MCF 10A (cell line): Measurements from ENCODE around the gene PIGO. TPM values are rescaled to one million over a fixed set of nuclear protein-coding genes. Genes with fewer than 3 reads are reported as not detected.

Source experiments
- BruUV-seq: library from RNA; stranded (reverse); fragments of 400-500 nt; replicated peaks from 2 replicates; lab custom pipeline; 2021; lab: Mats Ljungman, UMichigan
- CTCF ChIA-PET: fragments of 300-600 bp; sonication (Branson Sonifier 250); formaldehyde crosslinking; extraction: SDS; loops from one replicate; lab custom pipeline; 2021; ENCODE audit warnings: antibody characterized with exemption, inconsistent platforms; lab: Yijun Ruan, JAX
- POLR2A ChIA-PET: fragments of 300-600, 350-650 bp; sonication (Branson Sonifier 250); formaldehyde crosslinking; extraction: SDS; loops from one replicate; lab custom pipeline; 2020; ENCODE audit warnings: antibody characterized with exemption, inconsistent platforms; lab: Yijun Ruan, JAX
- DNase-seq: peaks from one replicate; pipeline ENCODE4 v3.0.0-alpha.2; 2018; ENCODE audit not compliant: unreplicated experiment
- H3K27ac Mint-ChIP-seq: one replicate; pipeline ENCODE4 v1.8.0; 2022; ENCODE audit warnings: mild to moderate bottlenecking, low read depth, mixed read lengths; ENCODE audit not compliant: unreplicated experiment
- H3K27me3 Mint-ChIP-seq: one replicate; pipeline ENCODE4 v1.8.0; 2022; ENCODE audit warnings: mixed read lengths; ENCODE audit not compliant: insufficient read depth, unreplicated experiment
- H3K36me3 Mint-ChIP-seq: one replicate; pipeline ENCODE4 v1.8.0; 2022; ENCODE audit warnings: mild to moderate bottlenecking, moderate library complexity, mixed read lengths; ENCODE audit not compliant: insufficient read depth, unreplicated experiment
- H3K4me1 Mint-ChIP-seq: one replicate; pipeline ENCODE4 v1.8.0; 2022; ENCODE audit warnings: mixed read lengths; ENCODE audit not compliant: insufficient read depth, unreplicated experiment
- H3K4me3 Mint-ChIP-seq: one replicate; pipeline ENCODE4 v1.8.0; 2022; ENCODE audit warnings: mild to moderate bottlenecking, moderate library complexity, mixed read lengths; ENCODE audit not compliant: unreplicated experiment
- H3K9me3 Mint-ChIP-seq: one replicate; pipeline ENCODE4 v1.8.0; 2022; ENCODE audit warnings: mixed read lengths; ENCODE audit not compliant: unreplicated experiment
- CTCF ChIP-seq: fragments of 200-600 bp; IDR thresholded peaks from one replicate; pipeline ENCODE4 v1.8.0; 2022; ENCODE audit warnings: antibody characterized with exemption, mild to moderate bottlenecking; ENCODE audit not compliant: unreplicated experiment
- intact Hi-C: fragments of 100-400 bp; cut with micrococcal nuclease; formaldehyde crosslinking; loops from 2 replicates; pipeline ENCODE4 v1.14.1; 2022
- total RNA-seq: library from RNA; stranded (reverse); gene quantifications from 2 replicates; pipeline ENCODE4 v1.2.3, GENCODE V29; 2022

Gene PIGO
- total RNA-seq, 1 experiment from 2014 or later, result 39.2 TPM

DNA sequence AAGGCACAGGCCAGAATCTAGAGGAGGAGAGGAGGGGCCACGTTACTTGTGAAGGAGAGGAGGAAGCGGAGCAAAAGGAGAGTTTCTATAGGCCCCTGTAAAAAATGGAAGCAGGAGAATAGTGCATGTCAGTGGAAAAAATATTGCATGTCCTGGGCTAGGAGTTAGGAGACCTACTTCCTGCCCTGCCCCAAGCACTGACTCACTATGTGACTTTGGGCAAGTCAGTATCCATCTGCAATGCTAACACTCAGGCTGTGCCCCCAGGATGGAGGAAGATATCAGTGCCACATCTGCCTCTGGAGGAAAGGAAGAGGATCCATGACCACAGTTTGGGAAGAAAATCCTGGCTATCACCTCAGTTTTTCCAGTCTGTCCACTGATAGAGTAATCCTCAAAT lies 7.0 kb downstream of the PIGO start:
- no peaks in the 10 kb centered on the region for H3K27me3 Mint-ChIP-seq
- no peaks in the 10 kb centered on the region for H3K9me3 Mint-ChIP-seq
- ChIA-PET POLR2A (no interaction called here), CTCF (interaction anchor here (0.6 to 0.7 kb wide), 2 partner anchors 9 to 190 kb away, joined by 3 to 4 read pairs; no protein-coding TSS in a partner anchor)
- intact Hi-C loops, result no loop called here
- no peak for TF ChIP-seq CTCF
- peaks cover 22% of the 10 kb centered on the region for H3K36me3 Mint-ChIP-seq
- no TSS peak for BruUV-seq
- peaks cover 4% of the 10 kb centered on the region for H3K4me1 Mint-ChIP-seq
- DNase-seq, result no peak
- H3K27ac Mint-ChIP-seq, result no peak overlapping the region
- H3K4me3 Mint-ChIP-seq, result no peak overlapping the region

DNA sequence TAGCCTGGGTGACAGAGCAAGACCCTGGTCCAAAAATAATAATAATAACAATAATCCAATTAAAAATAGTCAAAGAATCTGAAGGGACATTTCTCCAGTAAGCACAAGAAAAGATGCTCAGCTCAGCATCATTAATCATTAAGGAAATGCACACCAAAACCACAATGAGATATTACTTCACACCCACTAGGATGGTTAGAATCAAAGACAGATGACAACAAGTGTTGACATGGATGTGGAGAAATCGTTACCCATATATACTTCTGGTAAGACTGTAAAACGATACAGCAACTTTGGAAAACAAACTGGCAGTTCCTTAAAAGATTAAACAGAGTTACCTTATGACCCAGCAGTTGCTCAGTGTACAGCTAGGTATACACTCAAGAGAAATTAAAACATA lies 11.3 kb downstream of the PIGO start:
- ChIA-PET CTCF (interaction anchor here (0.7 kb wide), 1 partner anchor 669 kb away, joined by 3 read pairs; no protein-coding TSS in a partner anchor), POLR2A (interaction anchor here (0.6 kb wide), 2 partner anchors 30 to 623 kb away, joined by 3 to 4 read pairs; no protein-coding TSS in a partner anchor)
- Mint-ChIP-seq H3K4me3 (no peak overlapping the region), H3K27ac (no peak overlapping the region), H3K4me1 (no peaks in the 10 kb centered on the region), H3K9me3 (no peaks in the 10 kb centered on the region), H3K36me3 (peaks cover 16% of the 10 kb centered on the region), H3K27me3 (no peaks in the 10 kb centered on the region)
- no peak for DNase-seq
- TF ChIP-seq CTCF, result no peak
- intact Hi-C loops, result no loop called here
- no TSS peak for BruUV-seq

- BruUV-seq, result no TSS peak
- peak within 1 kb of the TSS; percentile 54 for H3K27ac Mint-ChIP-seq
- H3K4me3 Mint-ChIP-seq, result peak within 1 kb of the TSS; percentile 94
- ChIA-PET POLR2A (interaction anchor here (0.6 to 7.6 kb wide), 31 partner anchors 8 to 1178 kb away, joined by 3 to 85 read pairs (median 4); partner anchors contain the start of genes ATOSB, CCDC107, DNAJB5 and GBA2), CTCF (interaction anchor here (0.7 to 3.5 kb wide), 9 partner anchors 9 to 334 kb away, joined by 3 to 16 read pairs (median 4); partner anchors contain the start of gene PIGO)
- peaks cover 9% of the 10 kb centered on the region for H3K4me1 Mint-ChIP-seq
- intact Hi-C loops, result no loop called here
- TF ChIP-seq CTCF, result no peak
- no peaks in the 10 kb centered on the region for H3K27me3 Mint-ChIP-seq
- peak; percentile 94 for DNase-seq
- peaks cover 14% of the 10 kb centered on the region for H3K36me3 Mint-ChIP-seq
- no peaks in the 10 kb centered on the region for H3K9me3 Mint-ChIP-seq
Observed at GRCh38 chr9:35079426-35080341, 16.7 kb downstream of the PIGO start, which contains the start of gene FANCG. TSS of gene FANCG (minus strand) at chr9:35079942. CDS start at chr9:35079524, 418 bp downstream.

DNA sequence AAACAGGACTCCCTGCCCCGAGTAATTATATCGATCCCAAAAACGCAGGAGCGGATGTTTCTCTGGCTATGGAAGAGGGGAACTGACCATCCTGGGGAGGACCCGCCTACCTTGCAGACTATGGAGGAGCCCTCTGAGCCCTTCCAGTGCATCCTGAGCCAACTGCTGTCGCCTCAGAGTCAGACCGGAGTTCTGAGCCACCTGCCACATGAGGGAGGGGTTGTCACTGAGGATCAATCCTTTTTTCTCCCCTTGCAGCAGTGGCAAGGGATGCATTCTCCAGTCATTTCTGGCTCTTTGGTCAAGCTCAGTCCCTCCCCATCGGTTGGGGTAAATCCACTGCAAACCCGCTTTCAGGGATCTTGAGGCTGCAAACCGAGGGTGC lies 17.4 kb downstream of the PIGO start:
- intact Hi-C loops, result no loop called here
- peaks cover 9% of the 10 kb centered on the region for H3K4me1 Mint-ChIP-seq
- TF ChIP-seq CTCF, result no peak

More for the DNA sequence above, 17.4 kb downstream of the PIGO start:
- no peak for DNase-seq
- POLR2A ChIA-PET, result interaction anchor here (0.6 to 7.6 kb wide), 17 partner anchors 9 to 671 kb away, joined by 3 to 85 read pairs (median 6); partner anchors contain the start of genes ATOSB, CCDC107, DNAJB5 and GBA2
- Mint-ChIP-seq H3K27me3 (no peaks in the 10 kb centered on the region), H3K27ac (no peak overlapping the region), H3K9me3 (no peaks in the 10 kb centered on the region), H3K36me3 (peaks cover 14% of the 10 kb centered on the region), H3K4me3 (peak overlapping the region; percentile 94)
- CTCF ChIA-PET, result interaction anchor here (0.7 to 3.5 kb wide), 6 partner anchors 15 to 333 kb away, joined by 3 to 16 read pairs (median 6); partner anchors contain the start of gene PIGO
- BruUV-seq, result TSS peak; percentile 31
